GM12891 (cell line): ENCODE results near the gene TRPC4.

Experiments
- PAX5 ChIP-seq: IDR thresholded peaks from 2 replicates; pipeline ENCODE4 v1.6.1; 2011; ENCODE audit warnings: low read length, moderate library complexity, mild to moderate bottlenecking; ENCODE audit not compliant: insufficient read depth, severe bottlenecking
- POLR2A ChIP-seq: IDR thresholded peaks from 2 replicates; pipeline ENCODE4 v1.6.1; 2011; ENCODE audit warnings: low read depth, low read length, control low read depth
- POLR2AphosphoS5 ChIP-seq: IDR thresholded peaks from 2 replicates; pipeline ENCODE4 v1.6.1; 2011; ENCODE audit warnings: low read depth, low read length, control low read depth
- POU2F2 ChIP-seq: IDR thresholded peaks from 2 replicates; pipeline ENCODE4 v1.6.1; 2011; ENCODE audit warnings: low read depth, mild to moderate bottlenecking, control low read depth, low read length, moderate library complexity
- SPI1 ChIP-seq: IDR thresholded peaks from 2 replicates; pipeline ENCODE4 v1.6.1; 2011; ENCODE audit warnings: low read depth, low read length, control low read depth
- TAF1 ChIP-seq: IDR thresholded peaks from 2 replicates; pipeline ENCODE4 v1.6.1; 2011; ENCODE audit warnings: low read depth, low read length, control low read depth

- no peak for TF ChIP-seq POLR2AphosphoS5
- TF ChIP-seq POLR2A, result no peak
- TF ChIP-seq TAF1, result no peak
- TF ChIP-seq SPI1, result no peak
- no peak for TF ChIP-seq POU2F2
- TF ChIP-seq PAX5, result no peak
Measured at GRCh38 chr13:37751025-37751424, 118.5 kb downstream of the TRPC4 start.
